DMS53 treated with DMSO at 0.1 percent for 48 hours (cell line): ENCODE results near the gene CYYR1.

Source experiments
- DNase-seq: peaks from one replicate; lab custom pipeline; 2025; ENCODE audit not compliant: unreplicated experiment; lab: John Stamatoyannopoulos, UW

CYYR1 gene

GRCh38 chr21:26554365-26554764 is 18.7 kb downstream of the CYYR1 start:
- no peak for DNase-seq

- no peak for DNase-seq
These were observed 19.2 kb downstream of the CYYR1 start for GRCh38 chr21:26553898-26554297.

- DNase-seq = no peak
These were observed 22.8 kb downstream of the CYYR1 start for GRCh38 chr21:26550326-26550725.

GRCh38 chr21:26546446-26547097 is 26.5 kb downstream of the CYYR1 start:
- no peak for DNase-seq

GRCh38 chr21:26544201-26544775 is 28.8 kb downstream of the CYYR1 start:
- no peak for DNase-seq

GRCh38 chr21:26540651-26541050 is 32.4 kb downstream of the CYYR1 start:
- no peak for DNase-seq

- no peak for DNase-seq
These were observed 33.5 kb downstream of the CYYR1 start for GRCh38 chr21:26539566-26539965.

GRCh38 chr21:26534517-26534916 is 38.6 kb downstream of the CYYR1 start:
- no peak for DNase-seq

- DNase-seq = no peak
These were observed 40.9 kb downstream of the CYYR1 start for GRCh38 chr21:26532208-26532607.

- DNase-seq = no peak
These were observed 43.6 kb downstream of the CYYR1 start for GRCh38 chr21:26529526-26529925.

GRCh38 chr21:26528882-26529281 is 44.2 kb downstream of the CYYR1 start:
- no peak for DNase-seq

- no peak for DNase-seq
These were observed 50.4 kb downstream of the CYYR1 start for GRCh38 chr21:26522704-26523103.

GRCh38 chr21:26519142-26519541 is 53.9 kb downstream of the CYYR1 start:
- DNase-seq = no peak

GRCh38 chr21:26515257-26515656 is 57.8 kb downstream of the CYYR1 start:
- no peak for DNase-seq

- no peak for DNase-seq
These were observed 59.9 kb downstream of the CYYR1 start for GRCh38 chr21:26513212-26513611.

GRCh38 chr21:26512664-26513063 is 60.4 kb downstream of the CYYR1 start:
- no peak for DNase-seq

- DNase-seq = no peak
These were observed 64.2 kb downstream of the CYYR1 start for GRCh38 chr21:26508903-26509302.

GRCh38 chr21:26506956-26507355 is 66.1 kb downstream of the CYYR1 start:
- no peak for DNase-seq

GRCh38 chr21:26505211-26505610 is 67.9 kb downstream of the CYYR1 start:
- no peak for DNase-seq

GRCh38 chr21:26503414-26503813 is 69.7 kb downstream of the CYYR1 start:
- no peak for DNase-seq

GRCh38 chr21:26501495-26502021 is 71.5 kb downstream of the CYYR1 start:
- no peak for DNase-seq

- no peak for DNase-seq
These were observed 73.6 kb downstream of the CYYR1 start for GRCh38 chr21:26499495-26499894.
